Left cardiac atrium (tissue), 4 donors: ENCODE measurements around the gene AGBL4. TPM values are rescaled to one million over a fixed set of nuclear protein-coding genes. Genes with fewer than 3 reads are reported as not detected.
A peak's percentile ranks its signal among the peaks of the same experiment; 100 is the strongest.

ENCODE experiments used
- ATAC-seq, 2 donors: fragments of 200-7000 bp; cut with Tn5 transposase; one replicate each; pipeline ENCODE4 v1.9.1; 2020; ENCODE audit warnings: mild to moderate bottlenecking in 2 of 2, moderate library complexity in 2 of 2
- DNase-seq: peaks from one replicate; pipeline ENCODE4 v3.0.0-alpha.2; 2020
- intact Hi-C, 2 donors: fragments of 100-400 bp; cut with DNase I; formaldehyde crosslinking; loops; one replicate each; pipeline versions ENCODE4 v1.14.1 to v1.15.1; 2022 to 2023
- total RNA-seq, 2 donors: library from RNA; stranded (reverse); fragmentation: NEBNext Ultra II Directional; extraction: Animal tissue kit (Norgen Biotek cat#: 25700); gene quantifications; one replicate each; pipeline ENCODE4 v1.2.1, GENCODE V29; 2021
- donor health status: DM: no; HTN: yes; CAD: no.
- donor health status: DM: no; HTN: yes; CAD: no; lungs with severe emphysema.
- donor health status: DM: yes; HTN: yes; CAD: no.
- donor health status: Dilated cardiomyopathy.

The AGBL4 gene
- total RNA-seq, 2 donors from 2014 or later: 2.5 to 3.1 TPM

DNA sequence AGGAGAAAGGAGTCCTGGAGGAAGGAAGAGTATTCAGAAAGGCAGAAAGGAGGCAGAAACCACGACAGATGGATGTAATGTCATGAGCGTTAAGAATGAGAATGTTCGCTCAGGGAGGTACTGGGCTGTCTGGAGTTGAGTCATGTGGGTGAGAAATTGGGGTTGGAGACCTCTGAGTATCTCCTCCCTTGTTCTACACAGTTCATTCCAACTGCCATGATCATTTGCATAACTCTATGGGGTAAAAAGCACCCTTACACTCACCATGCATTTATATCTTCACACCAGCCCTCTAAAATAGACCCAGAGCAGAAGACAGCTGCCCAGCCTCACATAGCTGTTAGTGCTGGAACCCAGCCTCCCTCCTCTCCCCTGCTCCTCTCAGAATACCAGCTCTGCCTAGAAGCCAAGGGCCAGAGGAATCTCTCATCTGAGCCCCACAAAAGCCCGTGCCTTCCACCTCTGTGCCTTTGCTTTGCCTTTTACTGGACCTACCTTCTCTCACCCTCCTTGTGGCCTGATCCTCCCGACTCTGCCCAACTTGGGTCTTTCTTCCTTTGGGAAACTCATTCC is 1332.2 kb downstream of the AGBL4 start:
- intact Hi-C loops: loop anchor here in 1 of 2 donors (10.0 kb wide), 1 partner anchor 117 kb away; no protein-coding TSS in a partner anchor
- DNase-seq: no peak
- ATAC-seq: no peak

DNA sequence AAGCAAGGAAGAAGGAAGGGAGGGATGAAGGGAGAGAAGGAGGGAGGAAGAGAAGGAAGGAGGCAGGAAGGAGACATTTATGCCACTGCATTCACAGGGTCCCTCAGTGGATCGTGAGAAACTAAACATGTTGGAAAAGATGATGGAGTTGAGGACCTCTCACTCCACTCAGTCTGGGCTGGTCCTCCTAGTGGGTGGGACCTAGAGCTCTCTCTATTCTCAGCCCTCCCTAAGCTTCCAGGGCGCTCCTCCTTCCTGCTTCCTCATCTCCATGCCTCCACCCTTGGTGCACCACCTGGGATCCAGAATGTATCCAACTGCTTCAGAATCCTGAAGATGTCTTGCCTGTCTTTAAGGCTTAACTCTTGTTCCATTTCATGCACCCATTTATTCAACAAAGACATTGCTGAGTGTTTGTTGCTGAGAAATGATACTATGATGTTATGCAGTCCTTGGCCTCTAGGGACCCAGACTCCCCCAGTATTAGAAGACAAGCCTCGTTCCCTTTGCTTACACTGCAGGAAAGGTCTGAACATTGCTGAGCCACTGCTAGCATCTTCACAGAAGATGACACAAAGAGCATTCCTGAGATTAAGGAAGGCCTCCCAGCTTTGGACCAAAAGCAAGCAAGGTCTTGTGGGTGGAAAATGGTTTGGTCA is 1335.5 kb downstream of the AGBL4 start:
- no peak for DNase-seq
- intact Hi-C loops: no loop called here
- ATAC-seq: no peak

DNA sequence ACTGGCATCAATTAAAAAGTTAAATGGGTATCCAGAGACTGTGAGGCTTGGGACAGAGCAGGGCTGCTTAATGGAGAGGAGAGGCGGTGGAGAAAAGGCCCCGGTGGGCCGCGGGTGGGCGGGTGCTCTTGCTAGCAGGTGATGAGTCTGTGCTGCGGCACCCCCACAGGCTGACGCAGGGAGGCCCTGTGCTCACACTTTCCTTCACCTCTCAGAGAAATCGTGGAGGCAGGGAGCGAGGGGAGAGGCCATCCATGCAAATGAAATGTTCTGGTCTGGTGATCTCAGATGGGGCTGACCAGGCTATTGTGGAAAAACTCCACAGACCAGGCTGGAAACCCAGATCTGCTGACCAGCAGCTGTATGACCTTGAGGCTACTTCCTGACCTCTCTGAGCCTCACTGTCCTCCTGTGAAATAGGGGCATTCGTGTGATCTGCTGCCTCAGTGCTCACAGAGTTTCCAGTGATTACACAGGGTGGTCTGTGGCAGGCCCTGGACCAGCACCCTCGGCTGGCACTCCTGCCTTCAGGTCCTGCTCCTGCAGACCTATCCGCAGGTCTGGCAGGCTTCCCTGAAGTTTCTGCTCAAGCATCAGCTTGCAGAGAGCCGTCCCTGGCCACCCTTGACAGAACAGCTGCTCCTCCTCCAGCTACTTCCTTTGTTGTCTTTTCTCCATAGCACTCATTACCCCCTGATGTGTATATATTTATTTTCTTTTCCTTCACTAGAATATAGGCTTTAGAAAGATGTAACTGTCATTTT is 1336.3 kb downstream of the AGBL4 start:
- DNase-seq (no peak), ATAC-seq (no peak)
- intact Hi-C loops: no loop called here

DNA sequence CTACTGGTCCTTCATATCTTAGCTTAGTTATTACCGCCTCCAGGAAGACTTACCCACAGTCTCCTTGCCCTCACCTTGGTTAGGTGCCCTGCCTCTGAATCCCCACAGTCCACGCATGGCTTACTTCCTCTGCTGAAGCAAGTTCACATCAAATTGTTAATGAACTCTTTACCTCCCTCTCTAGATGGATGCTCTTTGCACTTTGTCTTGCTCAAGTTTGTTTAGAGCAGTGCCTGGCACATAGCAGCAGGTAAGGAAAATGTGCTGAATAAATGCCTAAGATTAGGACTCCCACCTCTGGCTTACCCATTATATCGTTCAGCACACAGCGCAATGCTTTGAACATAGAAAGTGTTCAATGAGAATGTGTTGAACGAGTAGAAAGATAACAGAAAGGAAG is 1337.6 kb downstream of the AGBL4 start:
- intact Hi-C loops: no loop called here
- no peak for DNase-seq
- ATAC-seq: no peak

DNA sequence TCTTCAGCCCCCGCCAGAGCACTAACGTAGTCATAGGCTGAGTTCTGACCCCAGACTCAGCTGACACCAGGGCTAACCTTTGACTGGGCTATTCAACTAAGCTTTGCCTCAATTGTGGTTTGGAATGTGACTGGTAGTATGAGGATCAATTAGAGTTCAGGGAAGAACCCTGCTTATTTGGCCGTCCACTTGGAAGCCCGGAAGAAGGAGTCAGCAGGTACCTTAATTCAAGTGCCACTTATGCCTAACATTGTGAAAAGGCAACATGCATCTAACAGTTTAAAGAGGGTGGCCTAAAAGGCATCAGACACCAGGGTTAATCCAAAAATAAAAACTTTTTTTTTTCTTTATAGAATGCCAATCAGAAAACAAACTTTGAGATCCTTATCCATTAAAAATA is 1339.4 kb downstream of the AGBL4 start:
- intact Hi-C loops: no loop called here
- ATAC-seq (no peak), DNase-seq (no peak)

DNA sequence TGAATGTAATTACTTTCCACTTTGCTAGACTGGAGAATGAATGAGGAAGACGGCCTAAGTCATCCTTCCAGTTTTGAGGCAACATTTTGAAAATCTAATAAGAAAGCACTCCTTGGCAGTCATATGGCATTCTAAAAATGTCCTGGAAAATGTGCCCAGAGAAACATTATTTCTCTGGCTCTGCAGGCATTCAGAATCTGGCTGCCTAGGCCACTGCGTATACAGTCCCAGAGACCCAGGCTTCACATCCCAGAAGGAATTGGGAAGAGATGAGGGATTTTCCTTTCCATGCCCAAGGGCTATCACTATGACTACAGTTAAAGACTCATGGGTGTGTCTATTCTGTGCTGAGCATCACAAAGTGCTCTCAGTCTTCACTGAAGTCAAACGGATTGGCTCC is 1339.9 kb downstream of the AGBL4 start:
- intact Hi-C loops: no loop called here
- no peak for DNase-seq
- ATAC-seq: peak in 1 of 2 donors; percentile 68

DNA sequence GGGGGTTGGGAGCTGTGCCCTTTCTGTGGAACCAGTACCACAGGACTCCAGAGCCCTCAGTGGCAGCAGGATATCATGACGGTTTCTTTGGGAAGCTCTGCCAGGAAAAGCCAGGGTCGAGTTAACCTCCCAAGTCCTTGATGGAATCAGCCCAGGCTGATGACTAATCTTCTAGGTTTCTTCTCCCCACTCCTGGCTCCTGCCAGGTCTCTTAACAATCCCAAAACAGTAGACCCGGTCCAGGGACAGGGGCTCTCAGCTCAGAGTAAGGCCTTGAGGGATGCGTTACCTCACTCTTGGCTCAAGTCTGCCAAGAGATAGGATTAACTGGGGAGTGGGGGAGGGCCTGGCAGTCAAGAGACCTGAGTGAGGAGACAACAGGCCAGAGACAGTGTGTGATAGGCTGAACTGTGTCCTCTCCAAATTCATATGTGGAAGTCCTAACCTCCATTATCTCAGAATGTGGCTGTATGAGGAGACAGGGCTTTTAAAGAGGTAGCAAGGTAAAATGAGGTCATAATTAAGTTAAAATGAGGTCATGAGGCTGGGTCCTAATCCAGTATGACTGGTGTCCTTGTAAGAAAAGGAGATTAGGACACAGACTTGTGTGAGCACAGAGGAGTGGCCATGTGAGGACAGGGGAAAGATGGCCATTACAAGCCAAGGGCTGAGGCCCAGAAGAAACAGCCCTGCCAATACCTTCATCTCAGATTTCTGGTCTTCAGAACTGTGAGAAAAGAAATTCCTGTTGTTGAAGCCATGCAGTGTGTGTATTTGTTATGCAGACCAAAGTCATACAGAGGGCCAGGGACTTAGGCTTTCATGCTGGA is 1342.1 kb downstream of the AGBL4 start:
- intact Hi-C loops: no loop called here
- ATAC-seq: peak; percentile 4 to 65
- DNase-seq: no peak

DNA sequence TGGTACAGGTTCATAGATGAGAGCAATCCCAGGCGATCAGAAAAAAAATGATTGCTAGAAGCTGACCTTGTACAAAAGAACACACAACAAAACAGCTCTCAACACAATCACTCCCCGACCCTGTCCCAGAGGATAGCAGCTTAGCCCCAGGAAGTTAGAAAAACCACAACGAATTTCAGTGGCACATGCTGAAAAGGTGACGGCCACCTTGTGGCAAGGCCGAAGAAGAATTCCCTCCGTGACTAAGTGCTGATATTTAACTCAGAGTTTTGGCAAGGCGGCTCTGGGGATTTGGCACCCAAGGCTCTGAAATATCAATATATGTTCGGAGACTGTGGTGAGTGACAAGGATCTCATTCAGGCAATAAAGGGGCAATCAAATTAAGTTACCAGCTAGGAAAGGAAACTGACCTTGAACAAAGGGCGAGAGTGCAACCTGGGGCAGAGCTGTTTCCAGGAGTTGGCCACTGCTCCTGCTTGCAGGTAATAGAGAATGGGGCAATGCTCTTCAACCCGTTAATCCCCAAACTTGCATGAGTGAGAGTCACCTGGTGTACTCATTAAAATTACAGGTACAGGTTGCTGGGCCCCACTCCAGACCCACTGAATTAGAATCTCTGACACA is 1343.2 kb downstream of the AGBL4 start:
- ATAC-seq (no peak), DNase-seq (no peak)
- intact Hi-C loops: no loop called here

DNA sequence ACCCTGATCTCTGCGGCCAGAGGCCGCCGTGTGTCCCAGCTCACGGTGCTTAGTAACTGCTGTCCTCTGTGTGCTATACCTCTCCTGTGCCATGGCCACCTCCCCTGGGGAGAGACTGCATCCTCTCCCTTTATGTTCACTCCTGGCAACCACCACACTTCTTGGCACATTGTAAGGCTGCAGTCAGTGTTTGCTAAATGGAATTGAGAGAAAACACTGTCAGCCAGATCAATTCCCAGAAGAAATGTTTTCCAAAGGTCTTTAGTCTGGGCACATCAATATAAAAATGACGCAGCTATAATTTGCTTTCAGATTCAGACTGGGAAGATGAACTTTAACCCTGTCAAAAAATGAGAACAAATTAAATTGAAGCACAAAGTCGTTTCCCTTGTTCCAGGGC is 1343.9 kb downstream of the AGBL4 start:
- intact Hi-C loops: loop anchor here in 1 of 2 donors (5.0 kb wide), 1 partner anchor 137 kb away; no protein-coding TSS in a partner anchor

DNA sequence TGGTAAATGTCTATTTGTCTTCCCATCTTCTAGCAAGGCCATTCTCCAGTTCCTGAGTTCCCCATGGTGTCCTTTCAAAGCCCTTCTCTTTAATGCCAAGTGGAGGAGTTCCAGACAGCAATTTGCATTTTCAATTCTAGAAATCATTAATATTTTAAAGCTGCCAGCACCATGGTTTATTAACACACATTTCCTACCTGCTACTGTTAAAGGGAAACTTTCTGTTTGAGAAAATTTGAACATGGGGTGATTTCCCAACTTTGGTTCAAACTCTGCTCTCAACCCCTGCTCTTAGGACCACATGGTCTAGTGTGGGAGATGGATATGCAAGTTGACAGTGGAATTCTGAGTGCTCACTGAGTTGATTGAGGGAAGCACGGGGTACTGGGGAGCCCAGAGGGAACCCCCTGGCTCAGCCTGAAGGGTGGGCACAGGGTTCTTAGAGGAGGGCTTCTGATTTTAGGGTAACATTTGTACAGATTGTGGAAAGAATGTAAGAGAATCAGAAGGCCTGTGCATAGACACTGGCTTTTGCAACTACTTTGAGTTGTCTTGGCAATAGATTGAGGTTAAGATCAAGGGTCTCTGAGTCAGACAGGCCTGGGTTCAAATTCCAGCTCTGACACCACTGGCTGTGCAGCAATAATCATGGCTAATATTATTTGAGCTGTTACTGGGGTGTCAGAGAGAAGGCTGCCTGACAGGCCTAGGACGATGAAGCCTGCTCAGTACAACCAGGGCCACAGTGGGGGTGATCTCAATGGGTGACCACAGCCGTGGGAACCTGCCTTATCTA is 1344.8 kb downstream of the AGBL4 start:
- intact Hi-C loops: loop anchor here in 1 of 2 donors (5.0 kb wide), 1 partner anchor 138 kb away; no protein-coding TSS in a partner anchor
- DNase-seq (no peak), ATAC-seq (no peak)

More for the DNA sequence above, 1343.9 kb downstream of the AGBL4 start:
- ATAC-seq: no peak
- DNase-seq: no peak

DNA sequence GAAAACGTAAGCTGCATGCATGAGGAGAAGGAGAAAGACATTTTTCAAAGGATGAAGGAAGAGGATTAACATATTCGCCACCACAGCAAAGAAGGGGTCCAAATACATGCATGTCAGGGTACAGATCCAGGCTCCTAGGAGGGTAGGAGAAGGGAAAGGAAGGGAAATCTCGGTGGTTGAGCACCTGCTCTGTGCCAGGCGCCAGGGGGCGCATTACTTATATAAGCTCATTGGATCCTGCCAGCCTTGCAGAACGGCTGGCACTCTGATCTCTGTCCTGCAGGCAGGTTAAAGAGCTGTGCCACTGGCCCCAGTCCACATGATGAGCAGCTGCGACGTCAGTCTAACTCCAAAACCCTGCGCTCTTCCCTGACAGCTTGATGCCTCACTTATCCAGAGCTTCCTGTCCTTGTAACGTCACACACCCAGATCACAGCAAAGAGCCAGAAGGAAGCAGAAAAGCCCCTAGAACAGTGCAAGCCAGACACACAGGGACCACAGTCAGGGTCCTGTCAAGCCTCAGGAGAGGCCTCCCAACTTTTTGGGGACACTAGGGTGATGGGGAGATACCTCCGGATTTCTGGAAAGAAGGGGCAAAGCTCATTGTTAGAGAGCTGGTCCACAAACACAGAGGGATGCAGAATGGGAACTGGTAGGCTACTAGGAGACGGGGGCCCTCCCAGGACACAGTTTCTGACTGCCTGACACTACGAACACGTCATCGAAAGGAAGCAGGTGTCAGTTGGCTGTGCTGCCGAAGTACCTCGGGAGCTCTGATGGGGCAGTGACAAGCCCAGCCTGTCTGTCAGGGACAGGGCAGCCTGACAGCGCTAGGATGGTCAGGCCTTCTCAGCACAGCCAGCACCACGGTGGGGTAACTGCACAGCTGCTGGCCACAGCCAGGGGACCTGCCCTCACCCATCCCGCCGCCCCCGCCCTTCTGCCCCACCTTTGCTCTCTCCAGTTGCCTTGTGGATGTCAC is 1346.2 kb downstream of the AGBL4 start:
- intact Hi-C loops: loop anchor here in 1 of 2 donors (5.0 kb wide), 1 partner anchor 140 kb away; no protein-coding TSS in a partner anchor
- DNase-seq (peak; percentile 68), ATAC-seq (peak; percentile 64 to 67)

DNA sequence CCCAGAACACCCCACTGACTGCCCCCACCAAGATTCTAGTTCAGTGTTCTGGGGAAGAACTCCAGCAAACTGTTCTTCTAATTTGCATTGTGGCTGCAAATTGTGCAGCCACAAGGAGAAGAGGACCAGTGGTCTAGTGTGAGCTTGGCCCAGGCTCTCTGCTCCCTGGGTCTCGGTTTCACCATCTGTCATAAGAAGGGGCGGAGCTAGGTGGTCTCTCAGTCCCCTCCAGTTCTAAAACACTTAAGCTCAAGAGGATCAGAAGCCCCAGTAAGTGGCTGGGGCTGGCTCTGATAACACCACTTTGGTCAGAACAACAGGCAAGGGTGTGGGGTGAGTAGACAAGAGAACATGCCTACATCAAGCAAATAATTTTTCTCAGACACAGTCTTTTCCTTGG is 1346.9 kb downstream of the AGBL4 start:
- intact Hi-C loops: loop anchor here in 1 of 2 donors (5.0 kb wide), 1 partner anchor 140 kb away; no protein-coding TSS in a partner anchor
- ATAC-seq: no peak
- no peak for DNase-seq

DNA sequence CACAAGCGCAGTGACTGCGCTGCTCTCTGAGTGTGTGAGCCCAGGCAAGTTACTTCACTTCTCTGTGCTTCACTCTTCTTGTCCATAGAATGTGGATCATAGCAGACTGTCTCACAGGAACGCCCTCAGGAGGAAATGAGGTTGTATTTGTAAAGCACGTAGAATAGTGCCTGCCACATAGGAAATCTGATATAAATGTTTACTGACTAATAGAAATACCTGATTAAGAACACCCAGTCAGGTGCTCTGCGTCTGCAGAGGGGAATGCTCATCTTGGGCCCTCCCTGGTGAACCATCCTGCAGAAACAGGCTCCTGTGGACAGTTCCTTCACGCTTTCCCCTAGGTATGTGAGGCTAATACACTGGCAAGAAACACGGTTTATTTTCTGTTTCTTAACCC is 1347.4 kb downstream of the AGBL4 start:
- no peak for ATAC-seq
- no peak for DNase-seq
- intact Hi-C loops: loop anchor here in 1 of 2 donors (5.0 kb wide), 1 partner anchor 141 kb away; no protein-coding TSS in a partner anchor

DNA sequence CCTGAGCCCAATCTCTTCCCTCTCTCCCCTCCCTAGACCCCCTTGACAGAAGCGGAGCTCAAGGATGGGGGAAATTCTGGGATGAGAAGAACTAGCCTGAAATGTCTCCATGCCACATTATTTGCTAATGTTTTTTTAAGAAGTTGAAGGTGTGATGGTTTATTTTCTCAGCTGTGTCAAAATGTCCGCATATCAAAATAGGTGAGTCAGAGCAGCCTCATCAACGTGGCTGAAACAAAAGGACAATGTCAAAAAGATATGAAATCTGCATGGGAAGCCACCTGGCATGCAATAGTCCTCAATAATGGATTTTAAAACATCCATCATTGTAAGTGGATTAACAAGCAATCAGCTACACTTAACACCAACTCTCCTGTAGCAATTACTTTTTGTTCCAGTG is 1348.5 kb downstream of the AGBL4 start:
- no peak for ATAC-seq
- intact Hi-C loops: loop anchor here in 1 of 2 donors (5.0 kb wide), 1 partner anchor 142 kb away; no protein-coding TSS in a partner anchor

DNA sequence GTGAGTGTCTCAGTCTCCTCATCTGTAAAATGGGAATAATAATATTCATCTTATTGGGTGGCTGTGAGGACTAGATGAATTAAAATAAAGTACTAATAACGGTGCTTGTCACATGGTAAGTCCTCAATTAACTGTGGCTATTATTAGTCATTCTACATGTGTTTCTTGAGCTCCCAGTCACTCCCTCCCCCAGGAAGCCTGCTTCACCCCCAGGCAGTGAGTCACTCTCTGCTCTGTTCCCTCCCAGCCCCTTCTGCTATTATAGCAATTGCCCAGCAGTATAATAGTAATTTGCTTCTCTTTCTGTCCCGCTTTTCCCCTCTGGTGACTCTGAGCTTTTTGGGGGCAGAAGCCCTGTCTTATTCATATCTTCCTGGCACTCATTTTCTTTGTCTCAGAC is 1349.1 kb downstream of the AGBL4 start:
- intact Hi-C loops: loop anchor here in 1 of 2 donors (5.0 kb wide), 1 partner anchor 143 kb away; no protein-coding TSS in a partner anchor
- no peak for DNase-seq
- ATAC-seq: no peak

More for the DNA sequence above, 1348.5 kb downstream of the AGBL4 start:
- DNase-seq: no peak

DNA sequence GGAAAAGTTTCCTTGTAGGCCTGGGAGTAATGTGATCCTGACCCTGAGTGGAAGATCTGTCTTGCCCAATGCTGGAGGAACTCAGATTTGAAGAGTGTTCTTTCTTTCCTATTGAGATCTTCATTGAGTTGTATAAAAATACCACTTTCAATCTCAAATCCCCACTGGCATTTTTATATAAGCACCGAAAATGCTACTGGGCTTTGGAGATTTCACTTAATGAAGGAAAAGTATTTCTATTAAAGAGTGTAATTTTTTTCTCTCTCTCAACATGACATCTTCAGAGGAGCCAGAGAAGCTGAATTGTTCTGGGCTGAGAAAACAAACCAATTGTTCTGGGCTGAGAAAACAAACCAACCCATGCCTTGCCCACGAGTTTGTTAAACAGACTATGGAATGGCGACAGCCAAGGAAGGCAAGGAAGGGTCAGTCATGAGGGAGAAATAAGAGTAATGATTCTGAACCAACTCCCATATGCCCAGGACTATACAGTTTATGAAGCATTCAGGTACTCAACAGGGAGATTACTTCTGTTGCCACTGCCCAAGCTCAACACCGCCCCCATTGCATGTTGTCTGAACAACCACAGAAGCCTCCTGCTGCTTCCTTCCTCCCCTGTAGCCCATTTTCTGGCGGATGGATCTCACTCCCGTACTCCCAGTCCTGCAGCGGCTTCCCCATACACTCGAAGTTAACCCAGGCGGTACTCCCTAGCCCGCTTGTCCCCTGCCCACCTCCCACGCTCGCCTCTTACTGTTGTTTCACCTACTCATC is 1350.2 kb downstream of the AGBL4 start:
- no peak for DNase-seq
- intact Hi-C loops: no loop called here
- ATAC-seq: no peak
